ENCODE measurements around the gene CYP3A7.
"Not testable (repeated sequence)": the region's sequence is repeated elsewhere in the genome, so short reads cannot be mapped to it uniquely, and the experiment has no call there.

GRCh38 chr7:99723201-99723600 lies 11.8 kb downstream of the CYP3A7 start:
- not testable (repeated sequence) for TF ChIP-seq CTCF (IDR thresholded peaks at IDR 0.05 in 8 of 11, conservative IDR thresholded peaks at IDR 0.05 in 3 of 11); POLR2A (IDR thresholded peaks at IDR 0.05); POLR2AphosphoS5 (IDR thresholded peaks at IDR 0.05)

All from spleen (tissue), 7 donors.